Ovary (tissue), 9 donors: ENCODE data around the gene RERG. TPM values are rescaled to one million over a fixed set of nuclear protein-coding genes. Genes with fewer than 3 reads are reported as not detected.

ENCODE experiments used
- DNase-seq, 5 donors: peaks; one replicate each; pipeline ENCODE4 v3.0.0-alpha.2; 2019 to 2020
- H3K27ac ChIP-seq, 2 donors: fragments of 200-600 bp; one replicate each; pipeline versions ENCODE4 v1.5.1 to v1.8.0; 2019 to 2022
- H3K27me3 ChIP-seq: fragments of 200-600 bp; one replicate; pipeline ENCODE4 v1.8.0; 2022
- H3K36me3 ChIP-seq: fragments of 200-600 bp; sonication (generic); one replicate; pipeline ENCODE4 v1.5.1; 2019
- H3K4me1 ChIP-seq: one replicate; pipeline ENCODE4 v1.8.1; 2013; ENCODE audit warnings: mild to moderate bottlenecking, moderate library complexity; ENCODE audit not compliant: insufficient read depth
- H3K4me3 ChIP-seq: fragments of 200-600 bp; sonication (generic); one replicate; pipeline ENCODE4 v1.5.1; 2017
- H3K9me3 ChIP-seq, 2 donors: fragments of 200-600 bp in 1 of 2; sonication (generic) in 1 of 2; one replicate each; pipeline versions ENCODE4 v1.5.1 to v1.8.1; 2013 to 2019; ENCODE audit warnings: mild to moderate bottlenecking in 1 of 2, moderate library complexity in 1 of 2
- EP300 ChIP-seq: sonication (generic); formaldehyde crosslinking; IDR thresholded peaks from one replicate; pipeline ENCODE4 v1.6.1; 2017; ENCODE audit warnings: antibody characterized with exemption
- POLR2A ChIP-seq: fragments of 450-650 bp; IDR thresholded peaks from one replicate; pipeline ENCODE4 v1.6.1; 2017; ENCODE audit warnings: antibody characterized with exemption, mild to moderate bottlenecking, moderate library complexity
- WGBS, 3 donors: extraction: QIAGEN DNeasy Blood & Tissue Kit in 1 of 3; methylation state at CpG; one replicate each; pipeline versions ENCODE4 v1.1.5 to v1.1.7; 2013 to 2017; 5-methylcytosine and 5-hydroxymethylcytosine counted together
- intact Hi-C, 4 donors: fragments of 100-400 bp; cut with DNase I; formaldehyde crosslinking; loops; one replicate each; pipeline versions ENCODE4 v1.11.0 to v1.15.1; 2022 to 2023
- polyA plus RNA-seq, 2 donors: library from polyadenylated mRNA; stranded (reverse); fragments of 200-250 nt in 1 of 2; fragments of 350-450 nt in 1 of 2; fragmentation: Illumina TruSeq in 1 of 2; extraction: RNeasy Lipid Tissue Mini Kit (QIAGEN cat#74804) in 1 of 2; gene quantifications; one replicate each; pipeline ENCODE4 v1.2.3, GENCODE V29; 2013 to 2014
- total RNA-seq, 7 donors: library from RNA; depleted of rRNA in 2 of 7; stranded (reverse); fragments of >200 nt in 2 of 7; fragmentation: NEBNext Ultra II Directional in 3 of 7; extraction: Animal tissue kit (Norgen Biotek cat#: 25700) in 3 of 7; gene quantifications; one replicate each; pipeline versions ENCODE4 v1.1.0 to v1.2.4, GENCODE V29; 2016 to 2023
- TF ChIP-seq, protein P1 (sequence below), 3 donors: fragments of 450-650 bp in 2 of 3; fragments of 200-600 bp in 1 of 3; IDR thresholded peaks; one replicate each; pipeline versions ENCODE4 v1.5.1 to v1.8.0; 2016 to 2022; ENCODE audit warnings: antibody characterized with exemption in 3 of 3, mild to moderate bottlenecking in 1 of 3
- donor health status: DM: no; HTN: no; CAD: no; lungs with moderate emphysema.
- donor health status: DM: no; HTN: no; CAD: no.
- donor health status: Bipolar disorder and iron deficiency.
- donor health status: DM: yes; HTN: yes; CAD: no.
- donor health status: DM: no; HTN: no; CAD: no.
- donor health status: DM: yes; HTN: yes; CAD: no.

The RERG gene
- total and polyA plus RNA-seq, 9 donors = 12.9 to 96.8 (median 36.7) TPM

- WGBS, 3 donors = 78 to 90% (median 86%) methylated on average over 1 of the region's 1 CpG
- Histone ChIP-seq H3K4me1 (peaks cover 2% of the 10 kb centered on the region), H3K27ac (no peak overlapping the region), H3K36me3 (no peaks in the 10 kb centered on the region), H3K4me3 (no peak overlapping the region), H3K9me3 (no peaks in the 10 kb centered on the region), H3K27me3 (no peaks in the 10 kb centered on the region)
- no peak for DNase-seq
- TF ChIP-seq, protein P1, sequence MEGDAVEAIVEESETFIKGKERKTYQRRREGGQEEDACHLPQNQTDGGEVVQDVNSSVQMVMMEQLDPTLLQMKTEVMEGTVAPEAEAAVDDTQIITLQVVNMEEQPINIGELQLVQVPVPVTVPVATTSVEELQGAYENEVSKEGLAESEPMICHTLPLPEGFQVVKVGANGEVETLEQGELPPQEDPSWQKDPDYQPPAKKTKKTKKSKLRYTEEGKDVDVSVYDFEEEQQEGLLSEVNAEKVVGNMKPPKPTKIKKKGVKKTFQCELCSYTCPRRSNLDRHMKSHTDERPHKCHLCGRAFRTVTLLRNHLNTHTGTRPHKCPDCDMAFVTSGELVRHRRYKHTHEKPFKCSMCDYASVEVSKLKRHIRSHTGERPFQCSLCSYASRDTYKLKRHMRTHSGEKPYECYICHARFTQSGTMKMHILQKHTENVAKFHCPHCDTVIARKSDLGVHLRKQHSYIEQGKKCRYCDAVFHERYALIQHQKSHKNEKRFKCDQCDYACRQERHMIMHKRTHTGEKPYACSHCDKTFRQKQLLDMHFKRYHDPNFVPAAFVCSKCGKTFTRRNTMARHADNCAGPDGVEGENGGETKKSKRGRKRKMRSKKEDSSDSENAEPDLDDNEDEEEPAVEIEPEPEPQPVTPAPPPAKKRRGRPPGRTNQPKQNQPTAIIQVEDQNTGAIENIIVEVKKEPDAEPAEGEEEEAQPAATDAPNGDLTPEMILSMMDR (IDR thresholded peaks at IDR 0.05) = no peak
- no peak for TF ChIP-seq POLR2A
- TF ChIP-seq EP300 = no peak
- intact Hi-C loops = no loop called here
Measured at GRCh38 chr12:15234011-15234410, 12.8 kb upstream of the RERG start.

GRCh38 chr12:15232959-15233358 lies 11.7 kb upstream of the RERG start:
- WGBS, 3 donors = 61 to 67% (median 65%) methylated on average over 1 of the region's 1 CpG
- H3K27ac ChIP-seq = no peak overlapping the region
- TF ChIP-seq POLR2A = no peak
- TF ChIP-seq, protein P1 (IDR thresholded peaks at IDR 0.05) = no peak
- TF ChIP-seq EP300 = no peak
- peaks cover 2% of the 10 kb centered on the region for H3K4me1 ChIP-seq
- H3K9me3 ChIP-seq = no peaks in the 10 kb centered on the region
- intact Hi-C loops = no loop called here
- DNase-seq = no peak
- no peaks in the 10 kb centered on the region for H3K36me3 ChIP-seq
- no peaks in the 10 kb centered on the region for H3K27me3 ChIP-seq
- no peak overlapping the region for H3K4me3 ChIP-seq

DNA sequence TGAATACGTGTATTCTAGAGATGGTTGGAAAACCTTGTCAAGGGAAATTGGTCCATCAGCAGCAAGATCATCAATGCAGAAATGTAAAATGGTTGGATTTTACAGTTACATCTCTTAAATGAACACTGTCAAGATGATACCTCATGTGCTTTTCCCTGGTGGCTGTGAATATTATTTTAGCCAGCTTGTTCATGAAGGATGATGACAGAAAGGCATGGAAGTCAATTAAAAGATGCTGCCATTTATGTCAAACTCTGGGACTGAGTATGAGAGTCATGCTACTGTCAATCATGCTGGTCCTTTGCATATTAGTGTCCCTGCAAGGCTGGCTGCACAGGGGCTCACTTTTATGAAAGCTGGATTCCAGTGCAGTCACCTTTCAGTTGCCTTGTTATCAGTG lies 10.3 kb upstream of the RERG start:
- Histone ChIP-seq H3K27ac (no peak overlapping the region), H3K27me3 (no peaks in the 10 kb centered on the region), H3K4me1 (peaks cover 2% of the 10 kb centered on the region), H3K4me3 (no peak overlapping the region), H3K9me3 (no peaks in the 10 kb centered on the region), H3K36me3 (no peaks in the 10 kb centered on the region)
- no peak for DNase-seq
- no peak for TF ChIP-seq POLR2A
- TF ChIP-seq EP300 = no peak
- TF ChIP-seq, protein P1 (IDR thresholded peaks at IDR 0.05) = no peak
- 75 to 92% (median 90%) methylated on average over 1 of the region's 1 CpG for WGBS, 3 donors
- intact Hi-C loops = no loop called here

- no peak for DNase-seq
- H3K27me3 ChIP-seq = no peaks in the 10 kb centered on the region
- H3K4me3 ChIP-seq = no peak overlapping the region
- no peaks in the 10 kb centered on the region for H3K9me3 ChIP-seq
- intact Hi-C loops = no loop called here
- H3K27ac ChIP-seq = no peak overlapping the region
- TF ChIP-seq EP300 (no peak), POLR2A (no peak)
- TF ChIP-seq, protein P1 (IDR thresholded peaks at IDR 0.05) = no peak
- H3K36me3 ChIP-seq = no peaks in the 10 kb centered on the region
- H3K4me1 ChIP-seq = peaks cover 2% of the 10 kb centered on the region
Measured at GRCh38 chr12:15230751-15231150, 9.5 kb upstream of the RERG start.

- H3K36me3 ChIP-seq = no peaks in the 10 kb centered on the region
- no peaks in the 10 kb centered on the region for H3K27me3 ChIP-seq
- no peaks in the 10 kb centered on the region for H3K9me3 ChIP-seq
- H3K4me3 ChIP-seq = no peak overlapping the region
- H3K27ac ChIP-seq = no peak overlapping the region
- intact Hi-C loops = no loop called here
- TF ChIP-seq POLR2A (no peak), EP300 (no peak)
- TF ChIP-seq, protein P1 (IDR thresholded peaks at IDR 0.05) = no peak
- H3K4me1 ChIP-seq = peaks cover 2% of the 10 kb centered on the region
- DNase-seq = no peak
Measured at GRCh38 chr12:15230137-15230536, 8.9 kb upstream of the RERG start.
